GM12891 (cell line): Measurements from ENCODE around the gene CCDC82.

ENCODE experiments used
- DNase-seq: peaks from one replicate; pipeline ENCODE4 v3.0.0; 2011; ENCODE audit warnings: low spot score; ENCODE audit not compliant: insufficient read length
- FAIRE-seq: peaks from 2 replicates; lab custom pipeline; 2011; peaks lifted over from hg19 to GRCh38; lab: Jason Lieb, UNC
- PAX5 ChIP-seq: IDR thresholded peaks from 2 replicates; pipeline ENCODE4 v1.6.1; 2011; ENCODE audit warnings: low read length, moderate library complexity, mild to moderate bottlenecking; ENCODE audit not compliant: insufficient read depth, severe bottlenecking
- POLR2A ChIP-seq: IDR thresholded peaks from 2 replicates; pipeline ENCODE4 v1.6.1; 2011; ENCODE audit warnings: low read depth, low read length, control low read depth
- POLR2AphosphoS5 ChIP-seq: IDR thresholded peaks from 2 replicates; pipeline ENCODE4 v1.6.1; 2011; ENCODE audit warnings: low read depth, low read length, control low read depth
- POU2F2 ChIP-seq: IDR thresholded peaks from 2 replicates; pipeline ENCODE4 v1.6.1; 2011; ENCODE audit warnings: low read depth, mild to moderate bottlenecking, control low read depth, low read length, moderate library complexity
- SPI1 ChIP-seq: IDR thresholded peaks from 2 replicates; pipeline ENCODE4 v1.6.1; 2011; ENCODE audit warnings: low read depth, low read length, control low read depth
- TAF1 ChIP-seq: IDR thresholded peaks from 2 replicates; pipeline ENCODE4 v1.6.1; 2011; ENCODE audit warnings: low read depth, low read length, control low read depth

The CCDC82 gene

DNA sequence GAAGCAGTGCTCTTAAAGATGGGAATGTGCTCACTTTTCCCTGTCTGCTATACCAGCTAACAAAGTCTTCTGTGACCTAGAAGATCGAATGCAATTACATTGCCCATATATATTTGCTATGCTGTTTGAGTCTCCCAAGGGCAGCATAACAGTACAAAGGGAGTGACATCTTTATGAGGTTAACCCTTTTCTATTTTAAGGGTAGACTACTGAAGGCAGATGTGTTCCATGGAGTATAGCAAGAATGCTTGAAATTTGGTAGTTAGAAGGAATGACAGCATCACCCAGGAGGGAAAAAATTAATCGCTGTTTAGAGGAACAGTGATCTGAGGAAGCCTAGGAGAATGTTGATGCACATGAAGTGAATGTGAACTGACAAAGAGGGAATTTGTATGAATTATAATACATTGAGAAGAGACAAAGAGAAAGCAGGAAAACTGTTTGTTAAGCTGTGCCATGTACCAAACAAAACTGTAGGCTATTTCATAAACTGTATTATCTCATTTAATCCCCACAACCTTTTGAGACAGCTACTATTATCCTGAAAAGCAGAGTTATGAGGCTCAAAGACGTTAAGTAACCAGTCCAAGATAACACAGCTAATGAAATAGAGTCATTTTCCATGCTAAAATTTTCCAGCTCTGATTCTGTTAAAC, 59.7 kb downstream of the CCDC82 start:
- no peak for TF ChIP-seq POLR2AphosphoS5
- TF ChIP-seq SPI1 = no peak
- no peak for TF ChIP-seq PAX5
- no peak for TF ChIP-seq POLR2A
- DNase-seq = no peak
- FAIRE-seq = no peak

DNA sequence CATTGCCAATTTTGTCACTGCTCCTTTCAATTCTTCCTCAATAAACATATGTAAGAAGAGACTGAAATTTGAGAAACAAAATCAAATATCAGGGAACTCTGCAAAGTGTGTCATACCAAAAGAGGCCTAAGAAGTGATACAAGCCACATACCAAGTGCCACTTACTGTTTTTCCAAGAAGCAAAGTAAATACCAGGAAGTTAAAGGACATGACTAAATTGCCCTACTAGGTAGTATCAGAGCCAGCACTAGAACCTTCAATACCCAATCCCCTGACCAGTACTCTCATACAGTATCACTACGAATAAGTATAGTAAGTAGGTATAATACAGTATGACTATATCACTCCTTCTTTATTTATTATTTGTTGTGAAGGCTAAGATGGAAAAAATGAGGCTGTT, 60.3 kb downstream of the CCDC82 start:
- TF ChIP-seq SPI1 (no peak), TAF1 (no peak), PAX5 (no peak), POLR2AphosphoS5 (no peak), POU2F2 (no peak), POLR2A (no peak)
- DNase-seq (no peak), FAIRE-seq (no peak)

DNA sequence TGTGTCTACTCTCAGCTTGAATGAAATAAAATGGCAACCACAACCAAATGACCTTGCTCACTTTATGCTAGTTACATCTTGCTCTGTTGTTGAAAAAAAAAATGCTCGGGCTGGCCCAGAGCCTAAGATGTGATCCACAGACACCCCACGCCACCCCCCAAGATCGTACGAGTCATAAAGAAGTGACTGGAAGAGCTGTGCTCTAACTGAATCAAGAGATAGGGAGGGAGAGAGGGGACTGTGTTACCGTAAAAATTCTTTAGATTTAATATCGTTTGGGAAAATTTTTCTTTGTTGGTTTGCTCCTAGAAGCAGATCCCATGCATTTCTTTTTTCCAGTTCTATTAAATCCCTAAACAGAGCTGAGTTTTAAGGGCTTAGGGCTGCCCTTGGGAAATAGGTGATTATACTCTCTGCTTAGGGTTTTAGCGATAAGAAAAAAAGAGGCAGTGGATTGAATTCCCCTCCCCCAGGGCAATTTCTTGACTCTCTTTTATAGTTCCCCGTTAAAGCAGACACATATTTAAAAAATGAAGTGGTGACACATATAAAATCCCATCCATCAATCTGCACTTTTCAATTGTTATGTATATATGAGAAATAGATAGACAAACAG, 61.2 kb downstream of the CCDC82 start:
- no peak for TF ChIP-seq TAF1
- TF ChIP-seq SPI1 = no peak
- no peak for TF ChIP-seq POLR2AphosphoS5
- no peak for TF ChIP-seq POLR2A
- no peak for TF ChIP-seq PAX5
- TF ChIP-seq POU2F2 = no peak
- FAIRE-seq (no peak), DNase-seq (no peak)

DNA sequence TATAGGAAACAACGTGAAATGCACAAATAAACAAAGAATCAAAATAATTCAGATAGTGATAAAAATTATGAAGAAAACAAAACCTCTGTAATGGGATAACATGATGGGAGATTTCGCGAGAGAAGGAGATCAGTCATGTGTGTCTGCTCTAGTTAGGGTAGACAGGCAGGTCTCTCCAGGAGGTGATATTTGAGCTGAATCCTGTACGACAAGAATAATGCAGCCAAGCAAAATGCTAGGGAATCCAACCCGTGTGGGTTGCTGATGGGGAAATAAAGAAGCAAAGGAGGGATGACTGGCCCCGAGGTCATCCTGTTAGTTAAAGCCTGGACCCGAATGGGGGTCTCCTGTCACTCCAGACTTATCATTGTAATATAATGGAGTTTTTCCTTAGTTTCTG, 62.8 kb downstream of the CCDC82 start:
- FAIRE-seq = no peak
- no peak for TF ChIP-seq POLR2AphosphoS5
- TF ChIP-seq POU2F2 = no peak
- no peak for TF ChIP-seq PAX5
- TF ChIP-seq POLR2A = no peak
- no peak for TF ChIP-seq TAF1
- TF ChIP-seq SPI1 = no peak
- no peak for DNase-seq

DNA sequence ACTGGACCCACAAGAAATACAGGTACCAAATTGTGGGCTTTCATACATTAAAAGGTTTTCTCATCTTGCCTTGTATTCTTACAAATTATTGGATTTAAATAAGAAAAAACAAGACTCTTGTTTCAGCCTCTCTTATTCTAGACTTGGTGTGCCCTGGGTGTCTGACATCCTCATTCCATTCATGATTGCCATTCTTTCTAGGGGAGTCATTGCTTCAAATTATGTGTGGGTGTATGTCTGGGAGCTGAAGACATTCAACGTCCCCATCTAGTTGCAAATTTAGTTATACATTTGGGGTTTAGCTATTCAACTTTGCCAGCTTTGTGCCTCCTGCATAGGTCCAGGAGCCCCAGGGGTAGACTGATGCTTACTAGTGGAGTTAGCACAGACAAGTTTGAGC, 64.8 kb downstream of the CCDC82 start:
- DNase-seq (no peak), FAIRE-seq (no peak)

DNA sequence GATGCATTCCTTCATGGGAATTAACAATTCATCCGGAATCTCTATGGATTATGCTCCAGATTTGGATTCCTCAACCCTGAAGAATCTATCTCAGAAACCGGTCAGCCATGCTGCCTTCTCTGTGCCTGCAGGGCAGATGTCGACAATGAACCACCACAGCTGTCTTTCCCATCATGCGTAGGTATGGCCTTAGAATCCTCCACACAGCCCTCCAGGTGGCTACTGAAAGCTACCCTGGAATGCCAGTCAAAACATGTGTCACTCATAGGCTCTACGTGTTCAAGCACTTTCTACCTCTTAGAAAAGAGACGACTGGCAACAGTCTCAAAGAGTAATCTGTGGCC, 66.1 kb downstream of the CCDC82 start:
- FAIRE-seq (no peak), DNase-seq (no peak)
- TF ChIP-seq POLR2AphosphoS5 (no peak), POLR2A (no peak), SPI1 (no peak), PAX5 (no peak), POU2F2 (no peak), TAF1 (no peak)

More for the DNA sequence above, 64.8 kb downstream of the CCDC82 start:
- TF ChIP-seq SPI1 (no peak), POLR2A (no peak), POLR2AphosphoS5 (no peak), PAX5 (no peak)

DNA sequence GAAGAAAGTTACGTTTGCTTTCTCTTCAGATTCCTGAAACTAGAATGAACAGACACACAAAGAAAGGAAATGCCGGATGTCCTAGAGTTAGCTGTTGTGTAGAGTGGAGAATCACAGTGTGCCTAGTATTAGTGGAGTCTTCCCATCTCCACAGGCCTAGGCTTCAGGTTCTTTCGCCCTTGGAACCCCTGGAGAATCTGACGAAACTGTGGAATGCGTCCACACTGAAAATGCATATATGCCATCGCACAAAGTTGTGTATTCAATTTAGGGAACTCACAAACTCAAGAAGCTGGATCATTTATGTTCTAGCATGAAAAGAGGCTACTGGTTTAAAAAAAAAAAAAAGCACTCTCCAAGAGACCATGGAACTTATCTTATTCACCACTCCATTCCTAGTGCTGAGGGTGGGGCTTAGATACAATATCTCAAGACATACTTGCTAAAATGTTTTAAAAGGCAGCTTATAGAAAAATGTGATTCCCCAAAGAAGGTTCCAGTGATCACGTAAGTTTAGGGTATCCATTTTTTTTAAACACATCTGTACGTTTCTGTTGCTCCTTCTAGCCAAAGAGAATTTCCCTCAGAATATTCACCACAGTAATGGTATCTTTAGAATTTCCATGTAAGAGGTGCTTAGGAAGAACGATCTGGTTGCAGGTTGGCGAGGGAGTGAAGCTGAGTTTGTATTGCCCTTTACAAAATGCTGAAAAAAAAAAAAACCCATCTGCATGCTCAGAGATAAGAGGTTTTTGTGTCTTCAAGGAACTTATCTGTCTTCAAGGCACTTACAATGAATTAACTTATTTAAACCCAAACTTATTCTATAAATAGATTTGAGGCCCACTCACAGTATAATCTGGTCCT, 66.7 kb downstream of the CCDC82 start:
- FAIRE-seq = no peak
- no peak for DNase-seq
- TF ChIP-seq POU2F2 (no peak), POLR2A (no peak), TAF1 (no peak), SPI1 (no peak), PAX5 (no peak), POLR2AphosphoS5 (no peak)

DNA sequence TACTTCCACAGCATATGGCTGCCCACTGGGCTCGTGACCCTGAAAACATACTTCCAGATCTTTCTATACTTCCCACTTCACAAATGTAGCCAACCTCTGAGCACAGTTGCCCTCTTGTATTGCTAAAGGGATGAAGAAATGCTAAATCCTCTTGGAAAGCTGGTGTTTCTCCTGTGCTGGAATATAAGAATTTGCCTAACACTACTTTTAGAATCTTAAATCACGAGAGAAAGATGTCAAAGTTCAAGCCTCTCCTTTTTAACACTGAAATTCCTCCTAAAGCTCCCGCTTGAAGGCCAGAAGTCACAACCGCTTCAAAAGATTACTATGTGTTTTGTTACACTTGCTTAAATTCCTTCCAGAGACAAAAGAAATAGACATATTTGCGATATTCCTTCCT, 68.6 kb downstream of the CCDC82 start:
- no peak for FAIRE-seq
- DNase-seq = no peak
- TF ChIP-seq SPI1 (no peak), TAF1 (no peak), POU2F2 (no peak), POLR2AphosphoS5 (no peak), POLR2A (no peak), PAX5 (no peak)

DNA sequence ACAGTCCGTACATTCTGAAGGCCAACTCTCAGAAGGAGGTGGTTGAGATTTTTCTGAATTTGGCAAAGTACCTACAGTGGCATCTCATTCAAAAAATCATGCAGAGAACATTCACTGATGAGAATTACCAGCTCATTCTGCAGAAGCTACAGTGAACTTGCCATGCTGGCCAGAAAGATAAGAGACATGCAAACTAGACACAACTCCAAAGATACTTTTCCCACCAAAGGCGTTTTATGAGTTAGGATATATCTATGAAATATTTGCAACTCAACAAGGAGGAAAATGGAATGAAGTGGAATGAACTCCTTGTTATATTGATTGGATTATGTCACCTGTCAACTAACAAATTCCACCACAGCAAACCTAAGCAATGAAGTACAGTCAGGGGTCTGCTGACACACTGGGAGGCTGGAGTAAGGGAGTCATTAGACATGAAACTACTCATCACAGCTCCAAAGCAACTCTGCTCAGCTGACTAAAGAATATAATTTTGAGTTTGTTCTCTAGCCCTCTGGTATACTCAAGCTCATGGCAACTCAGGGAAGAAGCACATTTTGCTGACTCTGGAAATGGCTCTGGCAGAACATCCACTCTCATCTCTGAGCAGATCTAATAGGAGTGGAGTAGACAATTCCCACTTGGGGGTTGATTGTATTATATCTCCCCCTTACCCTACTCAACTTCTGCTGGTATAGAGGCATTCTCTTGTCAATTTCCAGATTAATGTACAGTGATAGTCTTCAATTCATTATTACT, 69.6 kb downstream of the CCDC82 start:
- no peak for FAIRE-seq
- no peak for DNase-seq
- no peak for TF ChIP-seq POLR2A
- no peak for TF ChIP-seq SPI1
- TF ChIP-seq PAX5 = no peak
- TF ChIP-seq TAF1 = no peak
- TF ChIP-seq POU2F2 = no peak
- no peak for TF ChIP-seq POLR2AphosphoS5
